ENCODE results near the gene WDR31. TPM values are rescaled to one million over a fixed set of nuclear protein-coding genes. Genes with fewer than 3 reads are reported as not detected.

The WDR31 gene
- total RNA-seq, 1 donor from 2014 or later: 3.0 TPM

DNA sequence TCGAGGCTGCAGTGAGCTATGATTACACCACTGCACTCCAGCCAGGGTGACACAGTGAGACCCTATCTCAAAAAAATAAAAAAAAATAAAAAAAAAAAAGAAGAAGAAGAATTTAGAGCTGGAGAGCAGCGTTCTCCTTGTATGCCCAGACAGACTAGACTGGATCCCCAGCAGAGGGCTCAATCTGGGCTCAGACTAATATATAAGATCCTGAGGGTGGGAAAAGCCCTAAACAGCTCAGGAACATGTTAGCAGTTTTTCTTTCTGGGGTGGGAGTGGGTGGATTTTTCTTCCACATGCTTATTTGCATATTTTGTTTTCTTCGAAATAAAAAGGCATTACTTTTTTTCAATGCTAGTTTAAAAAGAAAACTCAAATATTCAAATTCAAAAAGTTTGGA, 8.4 kb upstream of the WDR31 start:
- no peak overlapping the region for H3K4me3 ChIP-seq (ENCODE audit: low read depth, low read length)
- H3K36me3 ChIP-seq (ENCODE audit: control insufficient read depth, insufficient read depth, low read length): no peaks in the 10 kb centered on the region
- DNase-seq (ENCODE audit: low read depth): no peak
- H3K27me3 ChIP-seq (ENCODE audit: control insufficient read depth, insufficient read depth, low read length): peaks cover 24% of the 10 kb centered on the region
- TF ChIP-seq, protein P1, sequence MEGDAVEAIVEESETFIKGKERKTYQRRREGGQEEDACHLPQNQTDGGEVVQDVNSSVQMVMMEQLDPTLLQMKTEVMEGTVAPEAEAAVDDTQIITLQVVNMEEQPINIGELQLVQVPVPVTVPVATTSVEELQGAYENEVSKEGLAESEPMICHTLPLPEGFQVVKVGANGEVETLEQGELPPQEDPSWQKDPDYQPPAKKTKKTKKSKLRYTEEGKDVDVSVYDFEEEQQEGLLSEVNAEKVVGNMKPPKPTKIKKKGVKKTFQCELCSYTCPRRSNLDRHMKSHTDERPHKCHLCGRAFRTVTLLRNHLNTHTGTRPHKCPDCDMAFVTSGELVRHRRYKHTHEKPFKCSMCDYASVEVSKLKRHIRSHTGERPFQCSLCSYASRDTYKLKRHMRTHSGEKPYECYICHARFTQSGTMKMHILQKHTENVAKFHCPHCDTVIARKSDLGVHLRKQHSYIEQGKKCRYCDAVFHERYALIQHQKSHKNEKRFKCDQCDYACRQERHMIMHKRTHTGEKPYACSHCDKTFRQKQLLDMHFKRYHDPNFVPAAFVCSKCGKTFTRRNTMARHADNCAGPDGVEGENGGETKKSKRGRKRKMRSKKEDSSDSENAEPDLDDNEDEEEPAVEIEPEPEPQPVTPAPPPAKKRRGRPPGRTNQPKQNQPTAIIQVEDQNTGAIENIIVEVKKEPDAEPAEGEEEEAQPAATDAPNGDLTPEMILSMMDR (IDR thresholded peaks at IDR 0.05; ENCODE audit: insufficient read depth, low read length, poor library complexity, severe bottlenecking): no peak

DNA sequence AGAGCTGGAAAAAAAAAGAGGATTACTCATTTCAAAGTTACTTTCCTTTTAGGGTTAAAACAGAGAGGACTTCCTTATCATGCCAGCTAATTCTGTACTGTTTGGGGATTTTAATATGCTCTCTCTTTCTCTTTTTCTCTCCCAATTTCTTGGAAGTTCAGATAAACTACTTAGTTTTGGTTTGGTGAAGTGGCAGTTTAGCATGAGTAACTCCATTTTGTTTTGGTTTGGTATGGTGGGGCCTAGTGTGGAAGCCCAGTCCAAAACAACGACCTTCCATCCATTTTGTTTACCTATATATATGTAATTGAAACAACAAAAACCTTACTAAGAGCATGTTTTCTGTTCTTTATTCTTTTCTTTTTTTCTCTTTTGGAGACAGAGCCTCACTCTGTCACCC, 5.6 kb upstream of the WDR31 start:
- H3K4me3 ChIP-seq (ENCODE audit: low read depth, low read length): no peak overlapping the region
- TF ChIP-seq, protein P1 (IDR thresholded peaks at IDR 0.05; ENCODE audit: insufficient read depth, low read length, poor library complexity, severe bottlenecking): no peak
- H3K27me3 ChIP-seq (ENCODE audit: control insufficient read depth, insufficient read depth, low read length): peaks cover 18% of the 10 kb centered on the region
- no peak for DNase-seq (ENCODE audit: low read depth)
- H3K36me3 ChIP-seq (ENCODE audit: control insufficient read depth, insufficient read depth, low read length): no peaks in the 10 kb centered on the region

DNA sequence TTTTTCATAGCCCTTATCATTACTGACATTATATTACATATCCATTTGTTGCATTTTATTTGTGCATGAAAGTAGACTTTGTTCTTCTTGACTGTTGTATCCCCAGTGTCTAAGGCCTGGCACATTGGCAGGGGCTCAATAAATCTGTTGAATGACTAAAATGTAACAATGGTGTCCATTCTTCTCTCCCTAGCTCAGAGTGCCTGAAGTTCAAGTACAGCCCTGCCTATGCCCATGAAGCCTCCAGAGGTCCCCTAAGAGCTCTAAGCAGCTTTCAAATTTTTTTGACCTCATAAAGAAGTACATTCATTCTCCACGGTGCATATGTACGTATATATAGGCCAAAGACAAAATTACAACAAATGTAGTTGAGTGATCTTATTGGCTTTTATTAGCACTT, 5.1 kb upstream of the WDR31 start:
- H3K36me3 ChIP-seq (ENCODE audit: control insufficient read depth, insufficient read depth, low read length): no peaks in the 10 kb centered on the region
- H3K27me3 ChIP-seq (ENCODE audit: control insufficient read depth, insufficient read depth, low read length): peaks cover 14% of the 10 kb centered on the region
- no peak overlapping the region for H3K4me3 ChIP-seq (ENCODE audit: low read depth, low read length)
- DNase-seq (ENCODE audit: low read depth): no peak
- TF ChIP-seq, protein P1 (IDR thresholded peaks at IDR 0.05; ENCODE audit: insufficient read depth, low read length, poor library complexity, severe bottlenecking): no peak

DNA sequence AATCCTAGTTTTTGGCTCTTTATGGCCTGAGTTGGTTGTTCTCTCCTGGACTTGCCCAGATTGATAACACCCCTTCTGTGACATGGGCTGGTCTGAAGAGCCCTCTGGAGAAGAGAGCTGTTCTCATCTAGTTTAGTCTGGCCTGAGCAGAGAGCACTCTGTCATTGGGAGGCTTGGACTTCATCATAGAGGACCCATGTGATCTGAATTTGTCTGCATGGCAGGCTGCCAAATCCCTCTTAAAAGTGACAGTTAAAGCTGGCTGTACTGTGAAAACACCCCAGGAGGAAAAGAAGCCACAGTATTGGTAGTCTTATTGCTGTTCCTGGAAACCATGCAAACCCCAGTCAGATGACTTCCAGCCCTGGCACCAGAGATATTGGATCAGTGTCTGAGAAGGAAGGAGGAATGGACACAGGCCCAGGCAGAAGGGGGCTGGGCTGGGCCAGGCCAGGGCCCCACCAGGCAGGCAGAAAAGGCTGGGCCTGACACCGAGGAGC, 3.7 kb upstream of the WDR31 start:
- no peak for DNase-seq (ENCODE audit: low read depth)
- H3K27me3 ChIP-seq (ENCODE audit: control insufficient read depth, insufficient read depth, low read length): peaks cover 3% of the 10 kb centered on the region
- TF ChIP-seq, protein P1 (IDR thresholded peaks at IDR 0.05; ENCODE audit: insufficient read depth, low read length, poor library complexity, severe bottlenecking): no peak
- no peak overlapping the region for H3K4me3 ChIP-seq (ENCODE audit: low read depth, low read length)
- H3K36me3 ChIP-seq (ENCODE audit: control insufficient read depth, insufficient read depth, low read length): no peaks in the 10 kb centered on the region

DNA sequence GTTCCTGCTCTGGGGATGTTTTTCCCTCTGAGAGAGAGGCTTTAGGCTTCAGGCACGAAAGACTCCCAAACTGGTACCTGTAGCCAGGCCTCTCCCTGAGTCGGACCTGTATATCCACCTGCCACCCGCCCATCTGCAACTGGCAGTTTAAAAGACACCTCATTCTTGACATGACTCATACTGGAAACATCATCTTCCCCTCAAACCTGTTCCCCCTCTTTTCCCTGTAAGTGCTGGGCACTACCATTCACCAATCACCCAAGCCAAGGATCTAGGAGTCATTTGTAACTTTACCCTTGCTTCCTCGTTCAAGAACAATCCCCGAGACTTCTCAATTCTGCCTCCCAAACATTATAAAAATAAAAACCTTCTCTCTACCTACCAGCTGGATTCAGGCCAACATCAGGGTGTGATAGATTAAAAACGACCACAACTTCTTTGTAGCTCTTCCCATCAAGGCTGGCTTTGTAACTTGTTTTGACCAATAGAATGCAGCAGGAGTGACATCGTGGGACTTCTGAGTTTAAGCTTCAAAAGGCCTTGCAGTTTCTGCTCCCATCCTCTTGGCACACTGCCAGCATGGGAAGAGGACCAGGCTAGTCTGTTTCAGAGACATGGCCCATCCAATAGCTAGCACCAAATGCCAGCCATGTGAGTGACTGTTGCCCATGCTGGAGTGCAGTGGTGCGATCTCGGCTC, 1.8 kb upstream of the WDR31 start:
- H3K27me3 ChIP-seq (ENCODE audit: control insufficient read depth, insufficient read depth, low read length): no peaks in the 10 kb centered on the region
- TF ChIP-seq, protein P1 (IDR thresholded peaks at IDR 0.05; ENCODE audit: insufficient read depth, low read length, poor library complexity, severe bottlenecking): no peak
- no peaks in the 10 kb centered on the region for H3K36me3 ChIP-seq (ENCODE audit: control insufficient read depth, insufficient read depth, low read length)
- no peak overlapping the region for H3K4me3 ChIP-seq (ENCODE audit: low read depth, low read length)
- no peak for DNase-seq (ENCODE audit: low read depth)

DNA sequence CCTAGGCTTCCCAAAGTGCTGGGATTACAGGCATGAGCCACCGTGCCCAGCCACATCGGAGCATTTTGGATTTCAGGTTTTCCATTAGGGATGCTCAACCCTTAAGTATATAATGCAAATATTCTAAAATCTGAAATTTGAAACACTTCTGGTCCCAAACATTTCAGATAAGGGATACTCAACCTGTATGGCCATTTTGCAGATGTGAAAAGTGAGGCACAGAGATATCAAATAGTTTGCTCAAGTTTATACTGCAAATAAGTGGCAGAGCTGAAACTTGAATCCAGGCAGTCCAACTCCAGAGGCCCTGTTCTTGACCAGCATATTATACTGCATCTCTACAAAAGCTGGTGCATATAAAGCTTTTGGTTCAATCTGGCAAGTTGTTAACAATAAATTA, 2.4 kb downstream of the WDR31 start:
- DNase-seq (ENCODE audit: low read depth): no peak
- no peak overlapping the region for H3K4me3 ChIP-seq (ENCODE audit: low read depth, low read length)
- TF ChIP-seq, protein P1 (IDR thresholded peaks at IDR 0.05; ENCODE audit: insufficient read depth, low read length, poor library complexity, severe bottlenecking): no peak
- no peaks in the 10 kb centered on the region for H3K36me3 ChIP-seq (ENCODE audit: control insufficient read depth, insufficient read depth, low read length)
- no peaks in the 10 kb centered on the region for H3K27me3 ChIP-seq (ENCODE audit: control insufficient read depth, insufficient read depth, low read length)

All from kidney epithelial cell (primary cell).